Testis (tissue), 2 donors: ENCODE results near the gene PRKX.

Experiments used
- CTCF ChIP-seq, 3 experiments: fragments of 450-650 bp in 2 of 3; fragments of 200-600 bp in 1 of 3; sonication (generic) in 1 of 3; IDR thresholded peaks; one replicate each; pipeline ENCODE4 v1.5.1; 2016 to 2019; ENCODE audit warnings: antibody characterized with exemption in 3 of 3, mild to moderate bottlenecking in 2 of 3, moderate library complexity in 1 of 3
- POLR2A ChIP-seq: fragments of 450-650 bp; IDR thresholded peaks from one replicate; pipeline ENCODE4 v1.6.1; 2017; ENCODE audit warnings: antibody characterized with exemption, mild to moderate bottlenecking, moderate library complexity

- TF ChIP-seq POLR2A = no peak
- TF ChIP-seq CTCF (IDR thresholded peaks at IDR 0.05) = no peak
Measured at GRCh38 chrX:3636803-3637202, 76.6 kb downstream of the PRKX start.
